CD8-positive, alpha-beta memory T cell (primary cell): ENCODE results near the gene ALDH3B1. TPM values are rescaled to one million over a fixed set of nuclear protein-coding genes. Genes with fewer than 3 reads are reported as not detected.
A peak's percentile ranks its signal among the peaks of the same experiment; 100 is the strongest.
"Not testable (repeated sequence)": the region's sequence is repeated elsewhere in the genome, so short reads cannot be mapped to it uniquely, and the experiment has no call there.

Experiments
- CTCF ChIA-PET: fragments of 350-600 bp; sonication (Branson Sonifier 250); formaldehyde crosslinking; loops from one replicate; lab custom pipeline; 2021; ENCODE audit warnings: antibody characterized with exemption; lab: Charles Lee
- POLR2A ChIA-PET: fragments of 350-600 bp; sonication (Branson Sonifier 250); formaldehyde crosslinking; loops from one replicate; lab custom pipeline; 2021; ENCODE audit warnings: antibody characterized with exemption; lab: Charles Lee
- DNase-seq, 5 donors: peaks; one replicate each; pipeline versions ENCODE4 v3.0.0 to v3.0.0-alpha.2; 2020 to 2022; ENCODE audit warnings: mixed read lengths in 1 of 5
- H3K27ac ChIP-seq: one replicate; pipeline ENCODE4 v1.7.0; 2013; ENCODE audit warnings: low read depth, mild to moderate bottlenecking, low read length, moderate library complexity
- H3K27me3 ChIP-seq: 2 replicates; pipeline ENCODE4 v1.7.0; 2013; ENCODE audit warnings: low read length, mild to moderate bottlenecking; ENCODE audit not compliant: insufficient read depth, poor library complexity, severe bottlenecking
- H3K36me3 ChIP-seq: 2 replicates; pipeline ENCODE4 v1.7.0; 2013; ENCODE audit warnings: mild to moderate bottlenecking, low read length, moderate library complexity; ENCODE audit not compliant: insufficient read depth
- H3K4me1 ChIP-seq: 2 replicates; pipeline ENCODE4 v1.7.0; 2013; ENCODE audit warnings: mild to moderate bottlenecking, low read length, moderate library complexity; ENCODE audit not compliant: insufficient read depth
- H3K4me3 ChIP-seq: 2 replicates; pipeline ENCODE4 v1.7.0; 2013; ENCODE audit warnings: mild to moderate bottlenecking, low read length
- H3K9me3 ChIP-seq: 2 replicates; pipeline ENCODE4 v1.7.0; 2013; ENCODE audit warnings: mild to moderate bottlenecking, low read length
- H3K27ac Mint-ChIP-seq, 8 donors: one replicate each; pipeline ENCODE4 v1.8.0; 2020 to 2021; ENCODE audit warnings: mixed read lengths in 8 of 8, mild to moderate bottlenecking in 6 of 8, inconsistent platforms in 3 of 8, moderate library complexity in 3 of 8
- H3K27me3 Mint-ChIP-seq, 2 donors: one replicate each; pipeline ENCODE4 v1.8.0; 2020 to 2021; ENCODE audit warnings: mixed read lengths in 2 of 2, mild to moderate bottlenecking in 1 of 2, moderate library complexity in 1 of 2
- H3K36me3 Mint-ChIP-seq, 3 donors: one replicate each; pipeline ENCODE4 v1.8.0; 2020 to 2021; ENCODE audit warnings: mixed read lengths in 3 of 3, inconsistent platforms in 1 of 3, mild to moderate bottlenecking in 1 of 3
- H3K4me1 Mint-ChIP-seq, 3 donors: one replicate each; pipeline ENCODE4 v1.8.0; 2020 to 2021; ENCODE audit warnings: mixed read lengths in 3 of 3, inconsistent platforms in 1 of 3, mild to moderate bottlenecking in 1 of 3
- H3K4me3 Mint-ChIP-seq, 7 donors: one replicate each; pipeline ENCODE4 v1.8.0; 2020 to 2021; ENCODE audit warnings: mixed read lengths in 7 of 7, mild to moderate bottlenecking in 6 of 7, moderate library complexity in 4 of 7, inconsistent platforms in 2 of 7
- H3K9me3 Mint-ChIP-seq, 5 donors: one replicate each; pipeline ENCODE4 v1.8.0; 2020 to 2022; ENCODE audit warnings: mixed read lengths in 5 of 5, mild to moderate bottlenecking in 3 of 5, moderate library complexity in 2 of 5, inconsistent platforms in 1 of 5
- polyA plus RNA-seq: library from polyadenylated mRNA; unstranded; fragments of 300-500 nt; fragmentation: Illumina TruSeq; gene quantifications from one replicate; pipeline ENCODE4 v1.2.3, GENCODE V29; 2021
- total RNA-seq, 2 experiments: library from RNA; stranded (reverse); gene quantifications; one replicate each; pipeline ENCODE4 v1.2.3, GENCODE V29; 2021

Gene ALDH3B1
- total and polyA plus RNA-seq, 3 experiments from 2014 or later, result 0.12 to 0.33 (median 0.20) TPM

- H3K27me3 Mint-ChIP-seq, H3K9me3 Mint-ChIP-seq, POLR2A ChIA-PET, H3K36me3 ChIP-seq, DNase-seq, H3K4me1 ChIP-seq, H3K4me3 Mint-ChIP-seq, H3K9me3 ChIP-seq, H3K27me3 ChIP-seq, H3K4me3 ChIP-seq, H3K27ac ChIP-seq: not testable (repeated sequence)
- peak overlapping the region in 1 of 8 donors; percentile 38 for H3K27ac Mint-ChIP-seq
- H3K36me3 Mint-ChIP-seq, result peaks cover 0 to 12% (median 2%) of the 10 kb centered on the region in 3 donors
- CTCF ChIA-PET, result interaction anchor here (1.4 kb wide), 1 partner anchor 13 kb away, joined by 5 read pairs; no protein-coding TSS in a partner anchor
- H3K4me1 Mint-ChIP-seq, result peaks cover 18 to 34% (median 20%) of the 10 kb centered on the region in 3 donors
These were observed 15.0 kb upstream of the ALDH3B1 start for GRCh38 chr11:67995129-67995528.

GRCh38 chr11:67995579-67995978 lies 14.5 kb upstream of the ALDH3B1 start:
- DNase-seq, H3K27ac ChIP-seq, CTCF ChIA-PET, H3K27me3 ChIP-seq, H3K36me3 ChIP-seq, H3K9me3 ChIP-seq, H3K27me3 Mint-ChIP-seq, H3K4me3 Mint-ChIP-seq, H3K27ac Mint-ChIP-seq, H3K4me1 ChIP-seq, POLR2A ChIA-PET, H3K9me3 Mint-ChIP-seq, H3K4me3 ChIP-seq: not testable (repeated sequence)
- Mint-ChIP-seq H3K36me3 (peaks cover 0 to 12% (median 2%) of the 10 kb centered on the region in 3 donors), H3K4me1 (peaks cover 18 to 35% (median 20%) of the 10 kb centered on the region in 3 donors)

- Mint-ChIP-seq H3K36me3 (peaks cover 0 to 12% (median 2%) of the 10 kb centered on the region in 3 donors), H3K27me3 (no peaks in the 10 kb centered on the region), H3K4me1 (peaks cover 18 to 35% (median 20%) of the 10 kb centered on the region in 3 donors), H3K9me3 (no peaks in the 10 kb centered on the region), H3K27ac (peak overlapping the region in 1 of 8 donors; percentile 81), H3K4me3 (no peak overlapping the region)
- Histone ChIP-seq H3K4me3 (no peak overlapping the region), H3K27ac (no peak overlapping the region), H3K27me3 (no peaks in the 10 kb centered on the region), H3K36me3 (no peaks in the 10 kb centered on the region), H3K9me3 (no peaks in the 10 kb centered on the region), H3K4me1 (no peaks in the 10 kb centered on the region)
- CTCF ChIA-PET, result no interaction called here
- no peak for DNase-seq
- POLR2A ChIA-PET, result no interaction called here
These were observed 14.1 kb upstream of the ALDH3B1 start for GRCh38 chr11:67996051-67996450.

GRCh38 chr11:67996622-67997474 lies 13.3 kb upstream of the ALDH3B1 start:
- Histone ChIP-seq H3K27ac (no peak overlapping the region), H3K27me3 (no peaks in the 10 kb centered on the region), H3K36me3 (no peaks in the 10 kb centered on the region), H3K9me3 (no peaks in the 10 kb centered on the region), H3K4me3 (no peak overlapping the region), H3K4me1 (no peaks in the 10 kb centered on the region)
- H3K4me3 Mint-ChIP-seq, result no peak overlapping the region
- H3K4me1 Mint-ChIP-seq, result peaks cover 18 to 34% (median 20%) of the 10 kb centered on the region in 3 donors
- peaks cover 0 to 12% (median 2%) of the 10 kb centered on the region in 3 donors for H3K36me3 Mint-ChIP-seq
- ChIA-PET POLR2A (no interaction called here), CTCF (no interaction called here)
- peak overlapping the region in 3 of 8 donors; percentile 46 to 87 (median 73) for H3K27ac Mint-ChIP-seq
- peak in 2 of 5 donors; percentile 15 to 20 for DNase-seq
- no peaks in the 10 kb centered on the region for H3K9me3 Mint-ChIP-seq
- no peaks in the 10 kb centered on the region for H3K27me3 Mint-ChIP-seq

- peaks cover 0 to 12% (median 2%) of the 10 kb centered on the region in 3 donors for H3K36me3 Mint-ChIP-seq
- H3K9me3 Mint-ChIP-seq, result no peaks in the 10 kb centered on the region
- H3K27ac Mint-ChIP-seq, result peak overlapping the region in 1 of 8 donors; percentile 73
- ChIA-PET CTCF (no interaction called here), POLR2A (no interaction called here)
- Histone ChIP-seq H3K27ac (no peak overlapping the region), H3K4me1 (no peaks in the 10 kb centered on the region), H3K9me3 (no peaks in the 10 kb centered on the region), H3K36me3 (no peaks in the 10 kb centered on the region), H3K27me3 (no peaks in the 10 kb centered on the region), H3K4me3 (no peak overlapping the region)
- peaks cover 22 to 38% (median 25%) of the 10 kb centered on the region in 3 donors for H3K4me1 Mint-ChIP-seq
- H3K27me3 Mint-ChIP-seq, result no peaks in the 10 kb centered on the region
- no peak for DNase-seq
- peak overlapping the region in 1 of 7 donors; percentile 46 for H3K4me3 Mint-ChIP-seq
These were observed 12.6 kb upstream of the ALDH3B1 start for GRCh38 chr11:67997475-67997921.

- peaks cover 0 to 12% (median 2%) of the 10 kb centered on the region in 3 donors for H3K36me3 Mint-ChIP-seq
- Histone ChIP-seq H3K4me1 (no peaks in the 10 kb centered on the region), H3K9me3 (no peaks in the 10 kb centered on the region), H3K27ac (no peak overlapping the region), H3K36me3 (no peaks in the 10 kb centered on the region), H3K27me3 (no peaks in the 10 kb centered on the region), H3K4me3 (no peak overlapping the region)
- peak overlapping the region; percentile 59 to 96 (median 83) for H3K27ac Mint-ChIP-seq
- peak in 1 of 5 donors; percentile 50 for DNase-seq
- POLR2A ChIA-PET, result no interaction called here
- peaks cover 27 to 45% (median 31%) of the 10 kb centered on the region in 3 donors for H3K4me1 Mint-ChIP-seq
- CTCF ChIA-PET, result interaction anchor here (1.1 kb wide), 1 partner anchor 12 kb away, joined by 3 read pairs; no protein-coding TSS in a partner anchor
- no peaks in the 10 kb centered on the region for H3K27me3 Mint-ChIP-seq
- no peaks in the 10 kb centered on the region for H3K9me3 Mint-ChIP-seq
- H3K4me3 Mint-ChIP-seq, result peak overlapping the region; percentile 43 to 85 (median 63)
These were observed 11.7 kb upstream of the ALDH3B1 start for GRCh38 chr11:67998150-67999045.

GRCh38 chr11:67999201-67999629 lies 10.9 kb upstream of the ALDH3B1 start:
- H3K27me3 Mint-ChIP-seq, result no peaks in the 10 kb centered on the region
- H3K36me3 Mint-ChIP-seq, result peaks cover 0 to 12% (median 2%) of the 10 kb centered on the region in 3 donors
- H3K36me3 ChIP-seq, result no peaks in the 10 kb centered on the region
- ChIA-PET CTCF (no interaction called here), POLR2A (no interaction called here)
- no peak overlapping the region for H3K4me3 ChIP-seq
- H3K27ac ChIP-seq, result no peak overlapping the region
- peaks cover 25 to 43% (median 26%) of the 10 kb centered on the region in 3 donors for H3K4me1 Mint-ChIP-seq
- peak overlapping the region in 1 of 8 donors; percentile 96 for H3K27ac Mint-ChIP-seq
- H3K4me3 Mint-ChIP-seq, result no peak overlapping the region
- peak in 1 of 5 donors; percentile 41 for DNase-seq
- H3K27me3 ChIP-seq, result no peaks in the 10 kb centered on the region
- H3K9me3 Mint-ChIP-seq, result no peaks in the 10 kb centered on the region
- H3K4me1 ChIP-seq, result peaks cover 2% of the 10 kb centered on the region
- no peaks in the 10 kb centered on the region for H3K9me3 ChIP-seq
